NCI-H128 (cell line): ENCODE measurements around the gene TPD52L2.
A peak's percentile ranks its signal among the peaks of the same experiment; 100 is the strongest.

Experiments used
- DNase-seq: peaks from one replicate; lab custom pipeline; 2025; ENCODE audit not compliant: unreplicated experiment; lab: John Stamatoyannopoulos, UW

Gene TPD52L2

GRCh38 chr20:63864978-63865640 lies at the start of gene TPD52L2:
TPD52L2 (plus strand) TSS chr20:63865270; CDS start chr20:63865366, 96 bp downstream.
- peak; percentile 99 for DNase-seq

- DNase-seq, result no peak
Observed at GRCh38 chr20:63815615-63816253, 49.3 kb upstream of the TPD52L2 start.

GRCh38 chr20:63819224-63819921 lies 45.7 kb upstream of the TPD52L2 start:
- no peak for DNase-seq

GRCh38 chr20:63821811-63822210 lies 43.3 kb upstream of the TPD52L2 start:
- no peak for DNase-seq

- DNase-seq, result no peak
Observed at GRCh38 chr20:63822276-63822696, 42.8 kb upstream of the TPD52L2 start.

GRCh38 chr20:63823691-63824311 lies 41.3 kb upstream of the TPD52L2 start:
- DNase-seq, result no peak

- DNase-seq, result no peak
Observed at GRCh38 chr20:63825331-63826118, 39.5 kb upstream of the TPD52L2 start.

- DNase-seq, result no peak
Observed at GRCh38 chr20:63826753-63827152, 38.3 kb upstream of the TPD52L2 start.

GRCh38 chr20:63828124-63828523 lies 36.9 kb upstream of the TPD52L2 start:
- DNase-seq, result no peak

- no peak for DNase-seq
Observed at GRCh38 chr20:63828545-63828944, 36.5 kb upstream of the TPD52L2 start.

GRCh38 chr20:63828951-63829350 lies 36.1 kb upstream of the TPD52L2 start:
- DNase-seq, result no peak

- DNase-seq, result no peak
Observed at GRCh38 chr20:63829603-63829944, 35.5 kb upstream of the TPD52L2 start.

- DNase-seq, result peak; percentile 35
Observed at GRCh38 chr20:63829945-63830835, 34.9 kb upstream of the TPD52L2 start.

- peak; percentile 7 for DNase-seq
Observed at GRCh38 chr20:63830841-63831588, 34.1 kb upstream of the TPD52L2 start, which contains the start of gene ZBTB46. ZBTB46 (minus strand) TSS chr20:63831264; CDS start chr20:63790757, 40,507 bp downstream.

GRCh38 chr20:63831646-63831992 lies 33.5 kb upstream of the TPD52L2 start:
- DNase-seq, result no peak

GRCh38 chr20:63831993-63832686 lies 32.9 kb upstream of the TPD52L2 start:
- DNase-seq, result no peak

- no peak for DNase-seq
Observed at GRCh38 chr20:63833776-63834490, 31.1 kb upstream of the TPD52L2 start.

GRCh38 chr20:63834491-63834880 lies 30.6 kb upstream of the TPD52L2 start:
- no peak for DNase-seq
